ENCODE measurements around the gene ALKBH5. TPM values are rescaled to one million over a fixed set of nuclear protein-coding genes. Genes with fewer than 3 reads are reported as not detected.

ALKBH5 gene
- polyA plus RNA-seq, 3 donors: 73.1 to 74.1 (median 73.3) TPM

DNA sequence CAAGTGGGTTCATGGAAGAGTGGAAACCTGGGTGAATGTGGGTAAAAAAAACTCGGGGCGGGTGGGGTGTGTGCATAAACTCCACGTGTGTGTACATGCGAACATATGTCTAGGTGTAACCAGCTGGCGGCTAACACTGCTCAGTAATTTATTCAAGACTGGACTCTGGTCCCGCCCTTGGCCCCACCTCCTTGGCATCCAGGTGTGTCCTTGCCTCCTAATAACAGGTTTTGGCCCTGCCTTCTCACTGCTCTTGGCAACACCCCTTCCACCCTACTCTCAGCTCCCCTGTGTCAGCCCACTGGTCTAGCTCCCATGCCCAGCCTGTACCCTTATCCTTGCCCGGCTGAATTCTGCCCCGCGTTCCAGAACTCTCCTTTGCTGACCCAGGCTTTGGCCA, 66.6 kb downstream of the ALKBH5 start:
- no peak for DNase-seq (ENCODE audit: extremely low read depth in 1 of 11, low read depth in 9 of 11, low spot score in 4 of 11)

DNA sequence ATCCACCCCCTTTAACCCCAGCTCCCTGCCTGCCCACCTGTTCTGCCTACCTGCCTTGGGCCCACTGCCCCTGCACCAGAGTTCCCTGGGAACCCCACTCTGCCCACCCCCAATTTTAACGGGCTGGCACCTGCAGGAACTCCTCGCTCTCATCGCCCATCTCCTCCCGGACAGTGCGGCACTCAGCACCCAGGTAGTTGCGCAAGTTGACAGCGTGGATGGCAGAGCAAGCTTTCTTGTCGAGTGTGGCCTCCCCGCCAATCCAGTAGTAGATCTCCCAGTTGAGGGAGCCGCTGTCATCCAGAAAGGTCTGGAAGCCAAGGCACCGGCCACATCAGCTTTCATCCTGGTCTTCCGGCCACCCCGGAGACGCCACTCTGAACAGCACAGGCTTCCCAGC, 67.1 kb downstream of the ALKBH5 start:
- no peak for DNase-seq (ENCODE audit: extremely low read depth in 1 of 11, low read depth in 9 of 11, low spot score in 4 of 11)

DNA sequence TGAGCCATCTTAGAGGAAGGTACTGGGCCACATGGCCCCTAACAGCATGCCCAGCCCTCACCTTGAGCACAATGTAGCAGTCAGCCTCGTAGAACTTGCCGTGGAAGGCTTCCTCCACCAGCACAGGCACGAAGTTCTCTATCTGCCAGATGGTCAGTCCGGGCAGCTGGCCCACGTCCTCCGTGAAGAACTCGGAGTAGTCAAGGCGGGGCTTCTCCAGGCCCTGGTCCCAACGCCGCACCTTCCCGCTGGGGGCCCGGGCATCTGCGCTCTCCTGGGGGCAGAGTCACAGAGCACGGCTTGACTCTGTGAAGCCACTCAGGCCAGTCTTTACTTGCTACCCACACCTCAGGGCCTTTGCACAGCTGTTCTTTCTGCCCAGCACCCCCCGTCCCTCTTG, 67.6 kb downstream of the ALKBH5 start:
- DNase-seq (ENCODE audit: extremely low read depth in 1 of 11, low read depth in 9 of 11, low spot score in 4 of 11): no peak

DNA sequence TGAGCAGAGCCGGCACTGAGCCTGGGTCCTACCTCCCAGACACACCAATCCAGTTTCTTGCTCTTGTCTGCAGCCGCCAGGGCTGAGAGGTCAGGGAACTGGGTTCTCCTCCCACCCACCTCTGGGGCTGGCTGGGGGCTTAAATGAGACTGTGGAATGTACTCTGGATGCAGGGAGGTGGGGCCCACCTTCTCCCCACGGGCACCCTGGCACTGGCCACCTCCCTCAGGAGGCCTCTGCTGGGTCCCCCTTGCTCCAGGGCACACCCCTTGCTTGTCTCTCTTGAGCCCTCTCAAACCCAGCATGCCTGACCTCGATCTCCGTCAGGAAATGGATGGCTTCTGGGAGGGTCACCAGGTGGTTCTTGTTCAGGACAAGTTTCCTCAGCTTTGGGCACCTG, 68.5 kb downstream of the ALKBH5 start:
- no peak for DNase-seq (ENCODE audit: extremely low read depth in 1 of 11, low read depth in 9 of 11, low spot score in 4 of 11)

DNA sequence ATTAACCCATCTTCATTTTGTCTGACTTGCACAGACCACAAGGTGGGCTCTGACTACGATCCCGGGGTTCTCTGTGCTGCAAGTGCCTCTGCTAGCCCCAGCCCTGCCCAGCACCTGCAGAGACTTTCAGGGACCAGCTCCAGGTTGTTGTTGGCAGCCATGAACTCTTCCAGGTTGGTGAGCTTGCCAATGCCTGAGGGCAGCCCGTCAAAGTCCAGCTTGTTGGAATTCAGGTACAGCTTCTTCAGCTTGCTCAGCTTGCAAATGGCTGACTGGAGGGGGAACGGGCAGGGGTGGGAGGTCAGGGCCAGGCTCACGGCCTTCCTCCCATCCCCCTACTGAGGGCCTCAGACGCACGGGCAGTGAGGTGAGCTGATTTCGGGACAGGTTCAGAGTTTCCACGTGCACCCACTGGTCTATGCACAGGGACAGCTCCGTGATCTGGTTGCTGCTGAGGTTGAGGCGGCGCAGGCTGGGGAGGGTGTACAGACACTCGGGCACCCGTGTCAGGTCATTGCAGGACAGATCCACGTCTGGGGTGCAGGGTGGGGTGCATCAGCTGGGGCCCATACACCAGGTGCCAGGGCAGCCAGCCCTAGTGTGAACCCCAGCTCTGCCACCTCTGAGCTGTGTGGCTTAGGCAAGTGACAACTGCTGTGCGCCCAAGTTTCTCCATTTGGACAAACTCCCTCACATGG, 69.7 kb downstream of the ALKBH5 start:
- no peak for DNase-seq (ENCODE audit: extremely low read depth in 1 of 11, low read depth in 9 of 11, low spot score in 4 of 11)

DNA sequence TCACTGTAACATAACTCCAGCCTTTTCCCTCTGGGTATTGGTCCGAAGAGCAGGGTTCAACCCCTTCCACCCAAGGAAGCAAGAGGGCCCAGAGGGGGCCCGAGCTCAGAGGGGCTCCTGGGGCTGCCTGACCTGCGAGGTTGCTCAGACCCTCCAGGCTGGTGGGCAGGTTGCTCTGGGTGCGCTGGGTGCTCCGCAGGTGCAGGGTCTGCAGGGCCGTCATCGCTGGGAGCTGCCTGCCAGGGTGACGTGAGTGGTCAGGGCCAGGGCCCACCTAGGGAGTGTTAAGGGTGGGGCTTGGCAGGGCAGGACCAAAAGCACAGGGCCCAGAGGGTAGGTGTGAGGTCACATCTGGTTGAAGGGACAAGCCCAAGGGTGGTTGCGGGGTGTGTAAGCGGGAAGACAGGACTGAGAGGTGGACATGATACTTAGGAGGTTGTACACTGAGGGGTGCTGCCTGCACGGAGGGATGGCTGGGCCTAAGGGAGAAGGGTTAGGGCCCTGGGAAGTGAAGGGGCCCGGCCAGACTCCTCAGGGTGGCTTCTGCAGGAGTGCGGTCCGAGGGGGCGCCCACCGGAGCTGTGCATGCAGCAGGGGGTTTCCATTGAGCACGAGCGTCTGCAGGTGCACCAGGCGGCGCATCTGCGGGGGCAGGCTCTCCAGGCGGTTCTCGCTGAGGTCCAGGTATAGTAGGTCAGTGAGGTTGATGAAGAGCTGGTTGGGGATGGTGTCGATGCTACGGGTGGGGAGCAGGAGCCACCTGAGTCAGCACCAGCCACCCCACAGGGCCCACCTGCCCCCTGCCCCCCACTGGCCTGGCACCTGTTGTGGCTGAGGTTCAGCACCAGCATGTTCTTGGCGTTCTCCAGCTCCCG, 70.6 kb downstream of the ALKBH5 start:
- DNase-seq (ENCODE audit: extremely low read depth in 1 of 11, low read depth in 9 of 11, low spot score in 4 of 11): no peak

DNA sequence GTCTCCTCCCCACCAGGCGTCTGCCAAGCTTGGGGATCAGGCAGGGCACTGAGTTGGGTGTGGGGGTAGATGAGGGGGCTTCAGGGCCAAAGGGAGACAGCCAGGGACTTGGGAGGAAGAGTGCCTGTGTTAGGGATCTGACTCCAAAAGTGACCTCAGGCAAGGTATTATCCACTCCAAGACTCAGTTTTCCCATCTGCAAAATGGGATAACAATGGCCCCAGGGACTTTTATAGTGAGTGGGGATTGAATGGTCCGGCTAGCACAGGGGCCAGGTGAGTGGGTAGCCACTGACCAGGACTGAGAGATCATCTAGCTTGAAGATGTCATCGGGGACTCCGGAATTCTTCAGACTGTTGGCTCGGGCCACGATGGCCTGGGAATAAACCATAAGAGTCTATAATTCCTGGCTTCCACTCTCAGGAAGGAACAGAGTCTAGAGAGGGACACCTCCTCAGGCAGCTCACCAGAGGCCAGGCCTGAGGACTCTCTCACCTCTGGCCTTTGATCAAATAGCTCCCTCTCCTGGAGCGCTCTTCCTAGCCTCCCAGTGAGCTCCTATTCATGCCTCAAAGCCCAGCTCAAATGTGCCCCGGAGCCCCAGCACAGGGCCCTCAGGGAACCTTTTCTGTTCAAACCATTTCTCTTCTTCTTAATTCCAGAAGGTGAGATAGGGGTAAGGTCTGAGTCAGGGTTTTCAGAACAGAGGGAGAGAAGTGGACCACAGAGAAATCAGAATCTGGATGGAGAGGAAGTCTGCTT, 71.4 kb downstream of the ALKBH5 start:
- no peak for DNase-seq (ENCODE audit: extremely low read depth in 1 of 11, low read depth in 9 of 11, low spot score in 4 of 11)

DNA sequence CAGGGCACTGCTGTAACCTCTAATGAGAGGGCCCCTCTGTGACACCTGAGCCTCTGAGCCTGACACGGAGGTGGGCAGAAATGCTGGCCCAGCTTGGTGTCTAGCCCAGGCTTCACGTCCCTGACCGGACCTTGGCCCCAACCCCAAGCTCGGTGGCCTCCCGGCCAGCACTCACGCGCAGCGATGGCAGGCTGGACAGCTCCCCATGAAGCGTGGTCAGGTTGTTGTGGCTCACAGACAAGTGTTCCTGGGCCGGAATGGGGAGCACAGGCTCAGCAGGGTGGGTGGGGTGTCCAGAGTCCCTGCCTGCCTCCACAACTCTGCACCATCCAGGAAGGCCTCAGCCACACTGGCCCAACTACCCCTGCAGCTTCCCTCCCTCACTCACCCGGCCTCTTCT, 72.7 kb downstream of the ALKBH5 start:
- DNase-seq (ENCODE audit: extremely low read depth in 1 of 11, low read depth in 9 of 11, low spot score in 4 of 11): no peak

DNA sequence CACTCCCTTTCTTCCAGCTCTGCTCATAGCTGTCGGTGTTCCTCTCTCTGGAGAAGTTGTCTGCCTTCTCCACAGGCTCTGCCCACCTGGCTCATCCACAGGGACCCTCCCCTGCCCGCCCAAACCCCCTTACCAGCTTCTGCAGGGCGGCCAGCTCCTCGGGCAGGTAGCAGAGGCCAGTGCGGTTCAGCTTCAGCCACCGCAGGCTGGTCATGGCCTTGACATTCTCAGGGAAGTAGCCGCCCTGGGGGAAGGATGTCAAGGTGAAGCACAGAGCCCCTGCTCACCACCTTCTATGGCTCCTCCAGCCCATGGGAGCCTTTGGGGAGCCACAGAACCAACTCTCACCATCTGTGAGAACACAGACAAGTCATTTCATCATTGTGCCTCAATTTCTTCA, 73.1 kb downstream of the ALKBH5 start:
- no peak for DNase-seq (ENCODE audit: extremely low read depth in 1 of 11, low read depth in 9 of 11, low spot score in 4 of 11)

DNA sequence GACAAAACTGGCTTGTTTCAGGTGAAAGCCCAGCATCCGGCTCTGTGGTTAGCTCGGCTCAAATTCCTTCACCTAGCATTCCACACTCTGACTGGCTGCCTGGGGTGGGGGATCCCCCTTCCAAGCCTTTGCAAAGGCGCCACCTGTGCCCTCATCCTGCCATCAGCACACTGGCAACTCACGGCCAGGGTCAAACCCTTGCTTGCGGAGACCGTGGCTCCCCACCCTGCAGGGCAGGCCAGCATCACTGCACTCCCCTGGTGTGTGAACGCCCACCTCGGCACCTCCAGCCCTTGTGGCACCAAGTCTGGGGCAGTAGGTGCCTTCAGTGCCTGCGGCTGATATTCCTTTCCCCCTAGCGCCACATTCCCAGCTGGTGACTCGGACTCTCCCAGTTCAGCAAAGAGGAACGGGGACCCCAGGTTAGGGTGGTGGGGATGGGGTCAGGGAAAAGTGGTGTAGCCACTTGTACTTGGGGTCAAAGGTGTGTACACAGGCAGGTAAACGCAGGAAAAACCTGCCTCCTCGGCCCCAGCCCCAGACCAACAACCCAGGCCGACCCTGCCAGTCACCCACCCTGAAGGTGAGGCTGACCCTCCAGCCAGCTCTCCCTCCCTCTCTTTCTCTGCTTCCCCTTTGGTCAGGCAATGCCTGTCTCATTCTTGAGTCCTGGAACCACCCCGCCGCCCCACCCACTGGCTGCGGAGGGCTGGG, 73.8 kb downstream of the ALKBH5 start:
- DNase-seq (ENCODE audit: extremely low read depth in 1 of 11, low read depth in 9 of 11, low spot score in 4 of 11): no peak

DNA sequence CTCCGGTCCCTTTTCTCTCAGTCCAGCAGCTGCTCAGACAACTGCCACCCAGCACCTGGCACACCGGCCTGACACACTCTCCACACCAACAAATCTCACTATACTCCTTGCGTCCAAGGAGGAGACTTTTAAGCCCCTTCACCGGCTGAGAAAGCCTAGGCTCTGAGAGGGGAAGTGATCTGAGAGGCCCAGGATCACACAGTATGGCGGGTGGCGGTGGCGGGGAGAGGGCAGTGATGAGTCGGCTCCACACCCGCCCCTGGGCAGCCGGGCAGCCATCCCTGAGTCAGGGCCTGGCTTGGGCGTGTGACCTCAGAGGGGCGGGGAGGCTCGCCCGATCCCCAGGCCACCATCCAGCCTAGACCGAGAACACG, 74.3 kb downstream of the ALKBH5 start:
- DNase-seq (ENCODE audit: extremely low read depth in 1 of 11, low read depth in 9 of 11, low spot score in 4 of 11): no peak

DNA sequence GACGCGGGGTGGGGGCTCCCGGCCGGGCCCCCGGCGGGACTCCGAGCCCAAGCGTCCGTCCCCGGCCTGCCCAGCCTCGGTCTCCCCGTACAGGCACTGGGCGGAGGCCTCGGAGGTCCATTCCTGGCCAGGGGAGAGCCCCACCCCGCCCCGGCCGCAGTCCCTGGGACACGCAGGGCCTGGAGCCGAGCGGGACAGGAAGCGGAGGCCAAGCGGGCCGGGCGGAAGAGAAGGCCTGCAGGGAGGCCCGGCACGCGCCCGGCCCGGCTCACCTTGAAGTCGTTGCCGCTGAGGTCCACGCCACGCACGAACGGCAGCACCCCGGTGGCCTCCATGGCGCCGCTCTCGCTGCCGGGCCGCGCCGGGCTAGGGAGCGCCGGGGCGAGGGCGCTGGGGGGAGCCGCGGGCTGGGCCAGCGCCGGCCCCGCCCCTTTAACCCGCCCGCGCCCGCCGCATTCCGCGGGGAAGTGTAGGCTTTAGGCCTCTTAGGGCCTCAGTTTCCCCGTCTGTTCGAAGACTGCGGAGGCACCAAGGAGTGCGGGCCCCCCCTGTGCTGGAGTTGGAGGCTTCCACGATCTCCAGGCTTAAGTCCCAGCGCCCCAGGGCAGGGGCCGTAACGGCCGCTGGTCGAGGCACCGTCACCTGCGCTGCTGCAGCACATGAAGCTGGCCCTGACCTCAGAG, 74.9 kb downstream of the ALKBH5 start, which contains the start of gene FLII:
FLII (minus strand) TSS at position 383 of the 683 bp plus-strand sequence; CDS start at position 335, 48 bp downstream.
- DNase-seq (ENCODE audit: extremely low read depth in 1 of 11, low read depth in 9 of 11, low spot score in 4 of 11): peak in 1 of 11 donors; percentile 42

Other genes starting within 250 kb of the ALKBH5 start
- gene TOM1L2, start 211.4 kb upstream of the ALKBH5 start, polyA plus RNA-seq (ENCODE audit: insufficient read length in 3 of 3): 10 to 100 TPM; 34.9 to 53.2 (median 37.3) TPM
- 10 to 100 TPM; 14.1 to 27.3 (median 14.7) TPM for gene DRC3, start 211.0 kb upstream of the ALKBH5 start, polyA plus RNA-seq (ENCODE audit: insufficient read length in 3 of 3)
- gene ATPAF2, start 144.7 kb upstream of the ALKBH5 start, polyA plus RNA-seq (ENCODE audit: insufficient read length in 3 of 3): 10 to 100 TPM; 19.4 to 27.9 (median 24.2) TPM
- 10 to 100 TPM; 12.8 to 15.1 (median 13.3) TPM for gene GID4, start 144.4 kb upstream of the ALKBH5 start, polyA plus RNA-seq (ENCODE audit: insufficient read length in 3 of 3)
- gene DRG2, start 95.9 kb upstream of the ALKBH5 start, polyA plus RNA-seq (ENCODE audit: insufficient read length in 3 of 3): 10 to 100 TPM; 31.9 to 40.5 (median 40.1) TPM
- 1 to 10 TPM; 2.4 to 5.9 (median 4.5) TPM for gene MYO15A, start 75.1 kb upstream of the ALKBH5 start, polyA plus RNA-seq (ENCODE audit: insufficient read length in 3 of 3)
- gene LLGL1, start 41.8 kb downstream of the ALKBH5 start, polyA plus RNA-seq (ENCODE audit: insufficient read length in 3 of 3): 10 to 100 TPM; 26.7 to 40.5 (median 32.1) TPM
- 100 to 1,000 TPM; 131 to 154 (median 142) TPM for gene FLII, start 74.9 kb downstream of the ALKBH5 start, polyA plus RNA-seq (ENCODE audit: insufficient read length in 3 of 3)
- 10 to 100 TPM; 12.2 to 19.2 (median 18.0) TPM for gene MIEF2, start 76.8 kb downstream of the ALKBH5 start, polyA plus RNA-seq (ENCODE audit: insufficient read length in 3 of 3)
- 10 to 100 TPM; 43.4 to 50.2 (median 48.6) TPM for gene TOP3A, start 131.2 kb downstream of the ALKBH5 start, polyA plus RNA-seq (ENCODE audit: insufficient read length in 3 of 3)
- 10 to 100 TPM; 15.8 to 17.9 (median 16.0) TPM for gene SMCR8, start 131.5 kb downstream of the ALKBH5 start, polyA plus RNA-seq (ENCODE audit: insufficient read length in 3 of 3)
- 10 to 100 TPM; 52.1 to 57.8 (median 56.1) TPM for gene SHMT1, start 179.7 kb downstream of the ALKBH5 start, polyA plus RNA-seq (ENCODE audit: insufficient read length in 3 of 3)
- gene EVPLL, start 193.9 kb downstream of the ALKBH5 start, polyA plus RNA-seq (ENCODE audit: insufficient read length in 3 of 3): under 1 TPM; 0.23 to 0.75 (median 0.50) TPM